SK-MEL-5 (cell line): ENCODE measurements around the gene SLC26A11. TPM values are rescaled to one million over a fixed set of nuclear protein-coding genes. Genes with fewer than 3 reads are reported as not detected.
"Not testable (repeated sequence)": the region's sequence is repeated elsewhere in the genome, so short reads cannot be mapped to it uniquely, and the experiment has no call there.

Experiments used
- DNase-seq: peaks from one replicate; pipeline ENCODE4 v3.0.0-alpha.2; 2016; ENCODE audit warnings: low read depth, low spot score
- in situ Hi-C: cut with HindIII; loops from 2 replicates; pipeline ENCODE4 v1.10.0; 2016; ENCODE audit warnings: low sequenced_read_pairs, high pct_unique_total_duplicates, low pct_unique_long_range_greater_than_20kb
- total RNA-seq: library from RNA; depleted of rRNA; stranded (reverse); fragments of >200 nt; shearing (Covaris generic); gene quantifications from 2 replicates; pipeline ENCODE4 v1.2.3, GENCODE V29; 2014; rRNA removed

SLC26A11 gene
- total RNA-seq, 1 experiment from 2014 or later: 23.6 TPM

DNA sequence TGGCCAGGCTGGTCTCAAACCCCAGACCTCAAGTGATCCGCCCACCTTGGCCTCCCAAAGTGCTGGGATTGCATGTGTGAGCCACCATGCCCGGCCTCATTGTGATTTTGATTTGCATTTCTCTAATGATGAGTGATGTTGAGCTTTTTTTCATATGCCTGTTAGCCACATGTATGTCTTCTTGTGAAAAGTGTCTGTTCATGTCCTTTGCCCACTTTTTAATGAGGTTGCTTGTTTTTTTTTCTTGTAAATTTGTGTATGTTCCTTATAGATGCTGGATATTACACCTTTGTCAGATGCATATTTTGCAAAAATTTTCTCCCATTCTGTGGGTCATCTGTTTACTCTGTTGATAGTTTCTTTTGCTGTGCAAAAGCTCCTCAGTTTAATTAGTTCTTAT is 80.5 kb downstream of the SLC26A11 start:
- DNase-seq, in situ Hi-C loops: not testable (repeated sequence)

Other genes with a start within 250 kb of the SLC26A11 start
- 1,021 and 1,023 TPM in 2 replicates for gene TBC1D16, start 184.6 kb upstream of the SLC26A11 start, total RNA-seq
- gene CCDC40, start 183.8 kb upstream of the SLC26A11 start, total RNA-seq: 9.0 and 12.9 TPM in 2 replicates
- 88.7 and 97.7 TPM in 2 replicates for gene GAA, start 118.8 kb upstream of the SLC26A11 start, total RNA-seq
- gene EIF4A3, start 73.3 kb upstream of the SLC26A11 start, total RNA-seq: 567 and 602 TPM in 2 replicates
- 19.6 and 23.2 TPM in 2 replicates for gene CARD14, start 50.4 kb upstream of the SLC26A11 start, total RNA-seq
- 21.5 and 30.4 TPM in 2 replicates for gene SGSH, start 94 bp upstream of the SLC26A11 start, total RNA-seq
- gene RNF213, start 40.4 kb downstream of the SLC26A11 start, total RNA-seq: 117 and 140 TPM in 2 replicates
- gene ENDOV, start 194.7 kb downstream of the SLC26A11 start, total RNA-seq: 13.9 and 15.0 TPM in 2 replicates